ENCODE measurements around the gene C9orf152. TPM values are rescaled to one million over a fixed set of nuclear protein-coding genes. Genes with fewer than 3 reads are reported as not detected.

The C9orf152 gene
- total and polyA plus RNA-seq, 10 of the 15 experiments (the other 5 are each of a cell fraction or from before 2014, with no cell fraction given): 0.04 TPM; not detected in 9

GRCh38 chr9:110256380-110257096, 48.6 kb upstream of the C9orf152 start, which contains the start of gene TXN (continued):
- TF ChIP-seq PML (IDR thresholded peaks at IDR 0.05; ENCODE audit: low read length) (peak; percentile 95), GATAD2B (conservative IDR thresholded peaks at IDR 0.05; ENCODE audit: low read depth) (peak; percentile 65; the same call in 1 of the 2 replicates), EP300 (IDR thresholded peaks at IDR 0.05; ENCODE audit: borderline replicate concordance in 1 of 2, control insufficient read depth in 1 of 2, low read depth in 2 of 2, low read length in 2 of 2) (peak; percentile 41 to 47; a peak in 1 of 4 replicates), NRF1 (conservative IDR thresholded peaks at IDR 0.05; ENCODE audit: low read depth, low read length) (no peak), ZNF24 (IDR thresholded peaks at IDR 0.05) (no peak), NFYB (IDR thresholded peaks at IDR 0.05; ENCODE audit: insufficient read depth, low read depth, low read length) (no peak), CREB1 (IDR thresholded peaks at IDR 0.05; ENCODE audit: low read depth) (peak; percentile 65), YBX1 (IDR thresholded peaks at IDR 0.05) (no peak), SREBF2 (IDR thresholded peaks at IDR 0.05; ENCODE audit: low read length) (no peak), DPF2 (IDR thresholded peaks at IDR 0.05) (peak; percentile 63), MEF2A (IDR thresholded peaks at IDR 0.05; ENCODE audit: insufficient read depth, low read depth, low read length) (no peak), BRCA1 (IDR thresholded peaks at IDR 0.05; ENCODE audit: low read depth, low read length) (no peak), ZBED1 (IDR thresholded peaks at IDR 0.05; ENCODE audit: borderline replicate concordance) (no peak), JUND (IDR thresholded peaks at IDR 0.05; ENCODE audit: low read depth, low read length) (0 out of 2 replicates have a peak, but pooled peaks have one; percentile 7), RELB (IDR thresholded peaks at IDR 0.05; ENCODE audit: low read depth) (0 out of 2 replicates have a peak, but pooled peaks have one; percentile 41), HDGF (IDR thresholded peaks at IDR 0.05) (peak; percentile 81; the same call in 1 of the 2 replicates), RFX5 (IDR thresholded peaks at IDR 0.05; ENCODE audit: low read depth, low read length) (no peak), TARDBP (IDR thresholded peaks at IDR 0.05; ENCODE audit: borderline replicate concordance) (no peak), BMI1 (IDR thresholded peaks at IDR 0.05; ENCODE audit: borderline replicate concordance) (no peak), NR2C1 (IDR thresholded peaks at IDR 0.05) (peak; percentile 67), MTA2 (IDR thresholded peaks at IDR 0.05; ENCODE audit: low read depth) (peak; percentile 28), SMARCA5 (IDR thresholded peaks at IDR 0.05) (no peak; the same call in 1 of the 2 replicates), SUZ12 (IDR thresholded peaks at IDR 0.05; ENCODE audit: unreplicated experiment) (no peak), E2F8 (IDR thresholded peaks at IDR 0.05; ENCODE audit: low read depth, partially characterized antibody) (no peak), SKIL (IDR thresholded peaks at IDR 0.05; ENCODE audit: low read depth, poor library complexity, severe bottlenecking) (peak; percentile 34), RUNX3 (IDR thresholded peaks at IDR 0.05; ENCODE audit: low read length) (peak; percentile 61; the same call in 1 of the 2 replicates), ZNF274 (IDR thresholded peaks at IDR 0.05; ENCODE audit: insufficient read depth, insufficient read length) (no peak)

All from GM12878 (cell line).